ENCODE data around the gene UBE2I.

The UBE2I gene

DNA sequence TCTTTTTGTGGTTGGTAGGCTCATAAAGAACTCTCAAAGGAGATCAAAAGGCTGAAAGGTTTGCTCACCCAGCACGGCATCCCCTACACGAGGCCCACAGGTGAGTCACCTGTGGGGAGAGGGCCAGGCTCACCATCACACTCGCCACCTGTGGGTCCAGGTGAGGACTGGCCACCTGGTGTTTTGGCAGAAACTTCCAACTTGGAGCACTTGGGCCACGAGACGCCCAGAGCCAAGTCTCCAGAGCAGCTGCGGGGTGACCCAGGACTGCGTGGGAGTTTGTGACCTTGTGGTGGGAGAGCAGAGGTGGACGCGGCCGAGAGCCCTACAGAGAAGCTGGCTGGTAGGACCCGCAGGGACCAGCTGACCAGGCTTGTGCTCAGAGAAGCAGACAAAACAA is 53.4 kb downstream of the UBE2I start:
- no peak overlapping the region for H3K27ac ChIP-seq (ENCODE audit: low read depth, low read length)
- no peak overlapping the region for H3K4me3 ChIP-seq (ENCODE audit: low read length)
- H3K27me3 ChIP-seq (ENCODE audit: control insufficient read depth, insufficient read depth, low read length), result no peaks in the 10 kb centered on the region
- peaks cover 31% of the 10 kb centered on the region for H3K36me3 ChIP-seq (ENCODE audit: control insufficient read depth, insufficient read depth, low read length)
- H3K4me1 ChIP-seq (ENCODE audit: control insufficient read depth, insufficient read depth, low read length), result no peaks in the 10 kb centered on the region
- no peak overlapping the region for H3K9ac ChIP-seq (ENCODE audit: low read length)

DNA sequence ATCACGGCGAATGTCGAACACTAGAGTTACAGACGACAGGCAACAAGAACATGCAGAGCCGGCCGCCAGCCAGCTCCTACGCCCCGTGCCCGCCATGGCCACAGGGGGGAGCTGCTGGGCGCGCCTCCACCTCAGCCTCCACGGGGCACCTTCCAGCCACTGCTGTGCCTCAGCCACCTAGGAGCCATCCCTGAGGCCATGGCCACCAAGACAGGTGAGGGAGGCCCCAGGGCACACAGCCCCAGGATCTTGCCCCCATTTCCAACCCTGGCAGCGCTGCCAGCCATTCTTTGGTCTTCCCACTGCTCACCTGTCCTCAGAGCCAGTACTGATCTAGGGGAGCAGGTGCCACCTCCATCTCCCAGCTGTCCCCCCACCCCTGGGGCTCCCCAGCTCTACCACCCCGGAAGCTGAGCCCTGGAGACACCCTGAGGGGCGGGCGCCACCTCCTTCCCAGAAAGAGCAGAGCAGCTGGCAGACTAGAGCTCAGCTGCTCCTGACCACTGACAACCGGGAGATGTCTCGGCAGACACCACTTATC is 54.1 kb downstream of the UBE2I start:
- H3K4me3 ChIP-seq (ENCODE audit: low read length), result no peak overlapping the region
- no peak overlapping the region for H3K9ac ChIP-seq (ENCODE audit: low read length)
- H3K27me3 ChIP-seq (ENCODE audit: control insufficient read depth, insufficient read depth, low read length), result no peaks in the 10 kb centered on the region
- H3K36me3 ChIP-seq (ENCODE audit: control insufficient read depth, insufficient read depth, low read length), result peaks cover 31% of the 10 kb centered on the region
- H3K4me1 ChIP-seq (ENCODE audit: control insufficient read depth, insufficient read depth, low read length), result no peaks in the 10 kb centered on the region
- no peak overlapping the region for H3K27ac ChIP-seq (ENCODE audit: low read depth, low read length)

DNA sequence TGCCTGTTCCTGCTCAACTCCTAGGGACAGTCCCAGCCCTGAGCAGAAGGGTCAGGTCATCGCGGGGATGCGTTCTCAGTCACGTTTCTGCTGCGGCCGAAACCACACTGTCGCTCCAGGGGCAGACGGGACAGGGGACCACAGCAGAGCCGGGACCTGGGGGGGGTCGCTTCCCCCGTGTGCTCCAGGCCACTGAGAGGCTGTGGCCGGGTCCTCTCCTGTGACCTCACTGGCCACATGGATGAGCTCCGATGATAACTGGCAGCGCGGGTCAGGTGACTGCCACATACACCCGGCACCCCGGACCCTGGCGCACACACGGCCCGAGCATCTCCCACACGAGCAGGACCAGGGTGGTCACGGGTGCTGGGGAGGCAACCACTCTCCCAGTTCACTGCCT is 55.1 kb downstream of the UBE2I start:
- no peak overlapping the region for H3K27ac ChIP-seq (ENCODE audit: low read depth, low read length)
- H3K4me3 ChIP-seq (ENCODE audit: low read length), result no peak overlapping the region
- no peak overlapping the region for H3K9ac ChIP-seq (ENCODE audit: low read length)
- no peaks in the 10 kb centered on the region for H3K27me3 ChIP-seq (ENCODE audit: control insufficient read depth, insufficient read depth, low read length)
- no peaks in the 10 kb centered on the region for H3K4me1 ChIP-seq (ENCODE audit: control insufficient read depth, insufficient read depth, low read length)
- H3K36me3 ChIP-seq (ENCODE audit: control insufficient read depth, insufficient read depth, low read length), result peaks cover 31% of the 10 kb centered on the region

DNA sequence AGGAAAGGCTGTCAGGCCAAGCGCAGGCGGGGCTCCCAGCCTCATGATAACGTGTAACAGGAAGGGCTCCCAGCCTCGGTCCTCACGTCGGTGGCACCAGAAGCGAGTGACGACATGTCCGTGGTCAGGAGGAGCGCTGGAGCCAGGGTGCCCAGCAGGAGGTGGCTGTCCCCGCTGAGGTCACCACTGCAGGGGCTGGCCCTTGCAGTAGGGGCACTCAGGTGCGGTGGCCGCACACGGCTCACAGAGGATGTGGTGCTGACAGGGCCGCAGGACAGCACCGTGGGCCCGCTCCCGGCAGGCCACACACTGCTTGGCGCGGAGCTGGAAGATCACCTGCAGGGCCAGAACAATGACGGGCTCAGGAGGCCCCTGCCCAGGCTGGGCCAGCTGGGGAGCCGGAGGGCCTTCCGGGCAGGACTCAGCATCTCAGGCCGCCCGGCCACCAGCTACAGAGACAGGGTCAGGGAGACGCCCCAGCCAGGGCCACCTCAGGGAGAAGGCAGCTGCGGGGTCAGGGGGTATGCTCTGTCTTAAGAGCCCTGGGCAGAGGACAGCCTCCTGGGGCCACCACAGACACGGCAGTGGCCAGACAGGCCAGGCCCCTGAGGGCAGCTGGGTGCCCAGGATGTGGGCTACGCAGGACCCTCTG is 56.8 kb downstream of the UBE2I start:
- Histone ChIP-seq H3K4me1 (ENCODE audit: control insufficient read depth, insufficient read depth, low read length) (no peaks in the 10 kb centered on the region), H3K36me3 (ENCODE audit: control insufficient read depth, insufficient read depth, low read length) (peaks cover 27% of the 10 kb centered on the region), H3K27me3 (ENCODE audit: control insufficient read depth, insufficient read depth, low read length) (no peaks in the 10 kb centered on the region), H3K9ac (ENCODE audit: low read length) (no peak overlapping the region), H3K27ac (ENCODE audit: low read depth, low read length) (no peak overlapping the region), H3K4me3 (ENCODE audit: low read length) (no peak overlapping the region)

DNA sequence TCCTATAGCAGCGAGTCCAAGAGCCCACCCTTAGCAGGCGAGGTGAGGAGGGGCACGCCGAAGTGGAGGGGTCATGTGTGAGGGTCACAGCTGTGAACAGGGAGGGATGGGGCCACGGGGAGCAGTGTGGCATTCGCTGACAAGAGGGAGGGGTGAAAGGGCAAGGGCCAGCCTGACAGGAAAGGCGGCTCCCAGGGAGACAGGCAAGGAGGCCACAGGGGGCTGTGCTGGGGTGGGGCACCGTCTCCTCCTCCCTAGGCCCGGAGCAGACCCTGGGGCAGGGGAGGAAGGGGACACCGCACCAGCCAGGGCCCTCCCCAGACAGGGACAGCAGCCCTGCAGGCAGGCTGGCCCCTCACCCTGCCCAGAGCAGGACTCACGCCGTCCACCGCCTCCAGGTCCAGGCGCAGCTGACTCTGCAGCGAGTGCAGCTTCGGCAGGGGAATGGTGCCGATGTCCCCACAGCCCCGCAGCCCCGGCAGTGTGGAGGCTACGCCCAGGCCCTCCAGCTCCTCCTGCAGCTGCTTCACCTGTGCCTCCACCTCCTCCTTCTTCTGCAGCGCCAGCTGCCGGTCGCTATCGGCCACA is 57.4 kb downstream of the UBE2I start:
- H3K27ac ChIP-seq (ENCODE audit: low read depth, low read length), result no peak overlapping the region
- H3K36me3 ChIP-seq (ENCODE audit: control insufficient read depth, insufficient read depth, low read length), result peaks cover 27% of the 10 kb centered on the region

DNA sequence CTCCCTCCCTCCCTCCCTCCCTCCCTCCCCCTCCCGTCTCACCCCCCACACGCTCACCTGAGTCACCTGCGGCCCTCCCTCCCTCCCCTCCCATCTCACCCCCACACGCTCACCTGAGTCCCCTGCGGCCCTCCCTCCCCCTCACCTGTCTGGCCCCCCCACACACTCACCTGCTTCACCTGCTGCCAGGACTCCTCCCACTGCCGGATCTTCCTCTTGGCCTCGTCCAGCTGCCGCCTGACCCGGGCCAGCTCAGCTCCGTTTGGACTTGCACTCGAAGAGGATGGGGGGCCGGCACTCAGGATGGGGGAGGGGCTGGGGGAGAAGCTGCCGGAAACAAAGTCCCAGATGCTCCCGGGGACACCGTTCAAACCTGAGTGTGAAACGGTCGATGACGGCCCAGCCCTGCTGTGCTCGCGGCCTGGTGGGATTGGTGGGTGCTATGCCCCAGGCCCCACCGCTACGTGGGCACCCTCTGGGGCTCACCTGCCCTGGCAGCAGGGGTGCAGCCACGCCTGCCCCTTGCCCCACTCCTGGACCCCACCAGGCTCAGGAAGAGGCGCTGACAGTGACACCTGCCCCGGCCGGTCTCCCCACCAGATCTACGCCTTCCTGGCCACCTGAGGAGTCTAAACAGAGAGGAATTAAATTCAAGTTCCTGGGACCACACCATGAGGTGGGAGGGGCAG is 58.2 kb downstream of the UBE2I start:
- Histone ChIP-seq H3K4me3 (ENCODE audit: low read length) (no peak overlapping the region), H3K36me3 (ENCODE audit: control insufficient read depth, insufficient read depth, low read length) (peaks cover 24% of the 10 kb centered on the region), H3K4me1 (ENCODE audit: control insufficient read depth, insufficient read depth, low read length) (no peaks in the 10 kb centered on the region)

More for the DNA sequence above, 57.4 kb downstream of the UBE2I start:
- Histone ChIP-seq H3K4me1 (ENCODE audit: control insufficient read depth, insufficient read depth, low read length) (no peaks in the 10 kb centered on the region), H3K27me3 (ENCODE audit: control insufficient read depth, insufficient read depth, low read length) (no peaks in the 10 kb centered on the region), H3K9ac (ENCODE audit: low read length) (no peak overlapping the region), H3K4me3 (ENCODE audit: low read length) (no peak overlapping the region)

DNA sequence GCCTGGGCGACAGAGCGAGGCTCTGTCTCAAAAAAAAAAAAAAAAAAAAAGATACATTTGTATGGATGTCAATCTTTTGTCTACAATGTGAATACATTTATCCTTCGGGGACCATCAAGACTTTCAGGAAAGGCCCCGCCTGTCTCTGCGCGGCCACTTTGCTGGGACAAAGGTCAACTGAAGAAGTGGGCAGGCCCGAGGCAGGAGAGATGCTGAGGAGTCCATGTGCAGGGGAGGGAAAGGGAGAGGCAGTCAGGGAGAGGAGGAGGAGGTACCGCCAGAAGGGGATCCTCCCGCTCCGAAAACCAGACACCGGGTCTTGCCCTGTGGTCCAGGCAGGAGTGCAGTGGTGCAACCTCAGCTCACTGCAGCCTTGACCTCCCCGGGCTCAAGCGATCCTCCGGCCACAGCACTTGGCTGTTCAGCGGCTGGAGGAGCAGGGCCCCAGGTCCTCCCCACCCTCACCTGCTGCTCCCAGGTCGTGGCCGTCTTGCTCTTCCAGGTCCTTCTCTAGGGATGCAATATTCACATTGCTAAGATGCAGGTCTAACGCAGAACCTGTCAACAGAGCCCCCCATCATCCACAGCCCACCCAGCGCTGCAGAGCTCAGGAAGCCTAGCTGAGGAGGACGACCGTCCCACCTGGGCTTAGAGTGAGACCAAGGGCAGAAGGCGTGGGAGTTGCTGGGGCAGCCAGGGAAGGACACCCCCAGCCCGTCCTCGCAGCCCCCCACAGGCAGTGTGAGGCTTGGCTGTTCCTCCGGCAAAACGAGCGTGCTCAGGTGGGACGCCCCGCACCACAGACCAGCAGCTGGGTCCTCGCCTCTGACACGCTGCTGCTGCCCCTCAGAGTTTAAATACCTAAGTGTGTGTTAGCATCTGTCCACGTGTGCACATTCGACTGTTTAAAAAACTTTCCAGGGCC is 61.9 kb downstream of the UBE2I start:
- Histone ChIP-seq H3K36me3 (ENCODE audit: control insufficient read depth, insufficient read depth, low read length) (peaks cover 13% of the 10 kb centered on the region), H3K4me3 (ENCODE audit: low read length) (no peak overlapping the region)

More for the DNA sequence above, 58.2 kb downstream of the UBE2I start:
- H3K27me3 ChIP-seq (ENCODE audit: control insufficient read depth, insufficient read depth, low read length), result no peaks in the 10 kb centered on the region
- H3K9ac ChIP-seq (ENCODE audit: low read length), result no peak overlapping the region
- no peak overlapping the region for H3K27ac ChIP-seq (ENCODE audit: low read depth, low read length)

DNA sequence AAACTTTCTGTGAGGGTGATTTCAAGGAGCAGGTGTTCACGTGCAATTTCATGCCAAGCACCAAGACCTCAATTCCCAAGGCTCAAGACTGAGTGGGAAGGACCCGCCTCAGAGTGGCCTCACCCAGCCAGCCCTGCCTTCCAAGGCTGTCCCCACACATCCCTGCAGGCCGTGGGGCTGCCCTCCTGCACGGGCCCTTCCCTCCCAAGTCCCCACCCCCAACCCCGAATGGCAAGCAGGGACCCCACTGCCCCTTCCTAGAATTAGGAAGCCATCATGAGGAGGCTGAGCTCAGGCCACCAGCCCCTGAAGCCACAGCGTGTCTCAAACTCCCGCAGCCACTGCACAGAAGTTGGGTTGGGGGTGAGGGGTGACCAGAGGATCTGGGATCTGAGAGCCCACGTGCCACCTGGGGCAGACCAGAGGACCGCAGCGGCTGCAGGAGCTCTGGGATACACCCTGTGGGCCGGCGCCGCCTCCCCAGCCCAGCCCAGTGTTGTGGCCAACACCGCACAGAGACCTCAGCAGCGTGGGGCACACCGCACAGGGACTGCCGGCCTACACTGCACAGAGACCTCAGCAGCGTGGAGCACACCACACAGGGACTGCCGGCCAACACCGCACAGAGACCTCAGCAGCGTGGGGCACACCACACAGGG is 63.0 kb downstream of the UBE2I start:
- H3K4me1 ChIP-seq (ENCODE audit: control insufficient read depth, insufficient read depth, low read length), result no peaks in the 10 kb centered on the region
- H3K27ac ChIP-seq (ENCODE audit: low read depth, low read length), result no peak overlapping the region
- no peak overlapping the region for H3K9ac ChIP-seq (ENCODE audit: low read length)
- no peaks in the 10 kb centered on the region for H3K27me3 ChIP-seq (ENCODE audit: control insufficient read depth, insufficient read depth, low read length)
- H3K4me3 ChIP-seq (ENCODE audit: low read length), result no peak overlapping the region
- H3K36me3 ChIP-seq (ENCODE audit: control insufficient read depth, insufficient read depth, low read length), result peaks cover 4% of the 10 kb centered on the region

More for the DNA sequence above, 61.9 kb downstream of the UBE2I start:
- Histone ChIP-seq H3K9ac (ENCODE audit: low read length) (no peak overlapping the region), H3K27me3 (ENCODE audit: control insufficient read depth, insufficient read depth, low read length) (no peaks in the 10 kb centered on the region), H3K4me1 (ENCODE audit: control insufficient read depth, insufficient read depth, low read length) (no peaks in the 10 kb centered on the region), H3K27ac (ENCODE audit: low read depth, low read length) (no peak overlapping the region)

DNA sequence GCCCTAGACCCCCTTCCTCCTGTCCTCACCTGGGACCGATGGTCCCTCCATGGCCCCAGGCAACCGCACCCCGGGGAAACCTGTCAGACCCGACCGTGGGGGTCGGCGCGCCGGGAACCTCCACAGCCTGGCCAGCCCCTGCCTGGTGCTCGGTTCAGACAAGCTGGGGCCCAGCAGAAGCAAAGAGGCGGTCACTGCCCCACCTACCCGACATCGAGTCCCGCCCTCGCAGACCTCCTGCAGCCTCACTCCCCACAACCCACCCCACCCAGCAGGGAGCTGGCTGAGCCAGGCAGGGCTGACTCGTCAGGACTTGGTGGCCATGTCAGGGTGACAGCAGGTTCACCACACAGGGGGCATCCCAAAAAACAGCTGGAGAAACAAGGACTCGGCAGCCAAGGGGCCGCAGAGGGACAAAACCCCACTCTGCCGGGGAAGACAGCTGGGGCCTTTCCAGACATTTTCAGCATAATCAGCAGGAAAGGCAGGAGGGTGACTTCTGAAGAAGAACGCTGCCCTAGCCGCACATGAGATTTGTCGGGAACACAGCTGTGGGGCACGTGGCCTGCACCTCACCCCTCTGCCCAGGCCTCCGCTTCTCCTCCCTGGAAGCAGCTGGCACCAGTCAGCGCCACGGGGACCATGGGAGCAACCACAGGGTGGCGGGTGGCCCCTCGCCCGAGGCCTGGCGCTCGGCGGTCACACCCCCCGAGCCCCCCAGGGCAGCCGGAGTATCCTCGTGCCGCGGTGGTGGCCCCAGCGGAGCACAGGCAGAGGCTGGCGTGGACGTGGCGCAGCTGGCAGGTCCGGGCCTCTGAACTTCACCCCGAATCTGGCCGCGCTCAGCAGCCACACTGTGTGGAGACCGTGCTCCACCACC is 65.2 kb downstream of the UBE2I start:
- Histone ChIP-seq H3K27me3 (ENCODE audit: control insufficient read depth, insufficient read depth, low read length) (no peaks in the 10 kb centered on the region), H3K9ac (ENCODE audit: low read length) (no peak overlapping the region), H3K4me3 (ENCODE audit: low read length) (no peak overlapping the region), H3K4me1 (ENCODE audit: control insufficient read depth, insufficient read depth, low read length) (no peaks in the 10 kb centered on the region), H3K36me3 (ENCODE audit: control insufficient read depth, insufficient read depth, low read length) (peaks cover 4% of the 10 kb centered on the region), H3K27ac (ENCODE audit: low read depth, low read length) (no peak overlapping the region)

DNA sequence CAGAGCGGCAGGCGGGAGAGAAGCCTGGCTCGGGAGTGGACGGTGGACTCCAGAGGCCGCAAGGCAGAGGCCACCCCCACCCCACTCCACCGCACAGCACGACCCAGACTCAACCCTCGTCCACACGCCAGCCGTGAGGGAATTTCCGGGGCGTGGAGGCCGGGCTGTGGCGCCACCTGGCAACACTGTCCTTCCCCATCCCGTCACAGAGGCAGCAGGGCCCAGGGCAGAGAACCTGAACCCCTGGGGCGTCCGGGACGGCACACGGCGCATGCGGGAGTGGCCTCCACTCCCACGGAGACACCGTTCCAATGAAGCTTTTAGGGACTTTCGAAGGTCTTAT is 65.8 kb downstream of the UBE2I start:
- Histone ChIP-seq H3K4me3 (ENCODE audit: low read length) (no peak overlapping the region), H3K27me3 (ENCODE audit: control insufficient read depth, insufficient read depth, low read length) (no peaks in the 10 kb centered on the region), H3K9ac (ENCODE audit: low read length) (no peak overlapping the region), H3K36me3 (ENCODE audit: control insufficient read depth, insufficient read depth, low read length) (no peaks in the 10 kb centered on the region), H3K27ac (ENCODE audit: low read depth, low read length) (no peak overlapping the region), H3K4me1 (ENCODE audit: control insufficient read depth, insufficient read depth, low read length) (no peaks in the 10 kb centered on the region)

DNA sequence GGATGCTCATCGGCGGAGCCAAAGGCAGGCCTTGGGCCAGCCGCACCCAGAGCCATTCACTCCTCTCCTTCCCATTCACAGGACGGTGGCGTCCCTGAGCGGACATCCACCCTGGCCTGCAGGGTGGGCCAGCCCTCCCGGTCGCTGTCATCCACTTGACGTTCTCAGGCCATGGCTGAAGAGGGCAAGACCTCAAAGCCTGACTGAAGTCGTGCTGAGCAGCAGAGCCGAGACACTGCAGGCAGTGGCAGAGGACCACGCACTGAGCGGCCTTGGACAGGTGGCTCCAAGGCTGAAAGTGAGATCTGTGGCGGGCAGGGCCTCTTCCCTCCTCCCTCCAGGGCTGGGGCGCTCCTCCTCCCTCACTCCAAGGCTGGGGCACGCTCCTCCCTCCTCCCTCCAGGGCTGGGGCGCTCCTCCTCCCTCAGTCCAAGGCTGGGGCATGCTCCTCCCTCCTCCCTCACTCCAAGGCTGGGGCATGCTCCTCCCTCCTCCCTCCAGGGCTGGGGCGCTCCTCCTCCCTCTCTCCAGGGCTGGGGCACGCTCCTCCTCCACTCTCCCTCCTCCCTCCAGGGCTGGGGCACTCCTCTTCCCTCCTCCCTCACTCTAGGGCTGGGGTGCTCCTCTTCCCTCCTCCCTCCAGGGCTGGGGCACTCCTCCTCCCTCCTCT is 66.4 kb downstream of the UBE2I start:
- no peaks in the 10 kb centered on the region for H3K36me3 ChIP-seq (ENCODE audit: control insufficient read depth, insufficient read depth, low read length)
- H3K27me3 ChIP-seq (ENCODE audit: control insufficient read depth, insufficient read depth, low read length), result no peaks in the 10 kb centered on the region
- H3K4me3 ChIP-seq (ENCODE audit: low read length), result no peak overlapping the region
- H3K27ac ChIP-seq (ENCODE audit: low read depth, low read length), result no peak overlapping the region
- no peak overlapping the region for H3K9ac ChIP-seq (ENCODE audit: low read length)
- no peaks in the 10 kb centered on the region for H3K4me1 ChIP-seq (ENCODE audit: control insufficient read depth, insufficient read depth, low read length)

Data from rectal smooth muscle tissue (tissue), 1 donor.